KBM-7 (cell line): ENCODE measurements around the gene AS3MT.

Experiments used
- DNase-seq: peaks from one replicate; pipeline ENCODE4 v3.0.0-alpha.2; 2015
- in situ Hi-C: fragments of 300-500 bp; cut with MboI; formaldehyde crosslinking; loops from 2 replicates; pipeline ENCODE4 v1.14.3; 2020; ENCODE audit warnings: low sequenced_read_pairs, low pct_unique_long_range_greater_than_20kb, mixed read lengths

AS3MT gene

DNA sequence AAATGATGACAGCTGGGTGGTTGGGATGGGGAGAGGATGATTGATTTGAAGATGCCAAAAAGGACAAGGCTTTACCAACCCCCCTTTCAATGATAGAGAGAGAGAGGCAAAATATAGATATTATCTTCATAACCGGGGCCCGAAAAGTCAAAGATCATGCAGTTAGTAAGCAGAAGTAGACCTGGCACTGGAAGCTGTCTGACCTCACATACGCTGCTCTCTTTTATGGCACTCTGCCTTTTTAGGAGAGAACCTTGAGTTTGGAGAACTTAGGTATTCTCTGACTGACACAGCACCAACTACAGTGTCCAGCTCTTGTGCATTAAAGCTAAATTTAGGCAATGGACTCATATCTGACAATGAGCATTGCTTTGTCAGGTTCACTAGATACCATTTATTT lies 79.5 kb downstream of the AS3MT start:
- no peak for DNase-seq
- in situ Hi-C loops, result no loop called here

DNA sequence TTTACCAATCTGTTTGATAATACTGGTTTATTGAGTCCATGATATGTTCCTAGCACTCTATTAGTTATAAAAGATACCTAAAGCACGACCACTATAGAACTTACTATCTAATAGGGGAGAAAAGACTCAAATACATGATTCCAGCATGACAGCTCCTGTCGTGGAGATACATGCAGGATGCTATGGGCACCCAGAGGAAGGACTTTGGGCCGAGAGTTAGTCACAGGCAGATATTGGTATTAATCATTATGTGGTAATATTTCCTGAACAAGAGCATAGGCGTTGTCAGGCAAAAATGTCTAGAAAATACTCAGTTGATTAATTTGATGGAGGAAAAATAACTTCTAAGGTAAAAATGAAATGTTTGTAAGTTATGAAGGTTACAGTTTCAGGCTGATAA lies 80.6 kb downstream of the AS3MT start:
- no peak for DNase-seq
- in situ Hi-C loops, result no loop called here

GRCh38 chr10:102951316-102951715 lies 82.0 kb downstream of the AS3MT start:
- in situ Hi-C loops, result no loop called here
- no peak for DNase-seq
